Measurements from ENCODE around the gene RHBDL2.

Gene RHBDL2

DNA sequence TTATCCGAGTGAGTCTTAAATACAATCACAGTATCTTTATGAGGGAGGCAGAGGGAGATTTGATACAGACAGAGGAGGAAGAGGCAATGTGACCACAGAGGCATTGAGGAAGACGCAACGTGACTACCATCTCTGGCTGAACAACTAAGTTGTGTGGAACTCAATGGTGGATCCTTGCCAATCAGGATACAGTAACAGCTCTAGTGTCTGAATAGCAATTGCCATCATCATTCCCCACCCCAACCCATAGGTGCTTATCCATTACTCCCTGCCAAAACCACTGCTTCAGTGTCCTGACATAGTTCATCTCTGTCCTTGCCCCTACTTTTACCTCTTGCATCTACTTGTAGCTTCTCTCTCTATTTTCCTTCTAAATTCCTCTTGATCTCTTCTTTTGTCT lies 20.5 kb upstream of the RHBDL2 start:
- no peak for DNase-seq
- H3K4ac ChIP-seq (ENCODE audit: low read depth in 1 of 2, low read length in 2 of 2), result no peak overlapping the region
- no peak overlapping the region for H4K91ac ChIP-seq (ENCODE audit: low read length)
- H3K79me1 ChIP-seq (replicated peaks; ENCODE audit: low read length, poor library complexity, severe bottlenecking), result no peaks in the 10 kb centered on the region
- WGBS, result 89% methylated on average over 3 of the region's 3 CpGs
- no peak overlapping the region for H2BK5ac ChIP-seq (ENCODE audit: low read depth, low read length, poor library complexity, severe bottlenecking)
- H3K4me2 ChIP-seq (ENCODE audit: low read length, poor library complexity, severe bottlenecking), result no peak overlapping the region
- H3K27ac ChIP-seq (ENCODE audit: low read length, poor library complexity, severe bottlenecking), result no peak overlapping the region
- H3K9me3 ChIP-seq (ENCODE audit: control insufficient read depth, low read length), result no peaks in the 10 kb centered on the region
- H3K18ac ChIP-seq (ENCODE audit: low read depth in 1 of 2, low read length in 2 of 2), result peak overlapping the region in 1 of 2 experiments; percentile 15
- no peak overlapping the region for H2AFZ ChIP-seq (ENCODE audit: low read depth, low read length)
- no peak overlapping the region for H2AK5ac ChIP-seq (ENCODE audit: low read length, severe bottlenecking)
- no peak overlapping the region for H3K14ac ChIP-seq (ENCODE audit: low read length in 2 of 2)
- no peak overlapping the region for H4K8ac ChIP-seq (ENCODE audit: low read length)
- no peak overlapping the region for H2BK12ac ChIP-seq (ENCODE audit: low read length in 2 of 2)
- no peak overlapping the region for H2BK120ac ChIP-seq (ENCODE audit: low read depth, low read length)
- H3K36me3 ChIP-seq (ENCODE audit: control insufficient read depth in 1 of 2, insufficient read depth in 2 of 2, low read depth in 1 of 2, low read length in 2 of 2), result no peaks in the 10 kb centered on the region
- H3K9ac ChIP-seq (ENCODE audit: low read length), result peak overlapping the region; percentile 52
- H3K4me3 ChIP-seq (ENCODE audit: insufficient read depth in 1 of 2, low read depth in 1 of 2, low read length in 2 of 2), result no peak overlapping the region
- peaks cover 2% of the 10 kb centered on the region for H3K4me1 ChIP-seq (ENCODE audit: control insufficient read depth, insufficient read depth, low read depth, low read length)
- H3K23ac ChIP-seq (ENCODE audit: low read length in 2 of 2), result no peak overlapping the region
- H2BK15ac ChIP-seq (ENCODE audit: low read depth, poor library complexity, severe bottlenecking), result no peak overlapping the region
- no peaks in the 10 kb centered on the region for H3K27me3 ChIP-seq (ENCODE audit: control insufficient read depth in 1 of 2, insufficient read depth in 1 of 2, low read length in 2 of 2)

DNA sequence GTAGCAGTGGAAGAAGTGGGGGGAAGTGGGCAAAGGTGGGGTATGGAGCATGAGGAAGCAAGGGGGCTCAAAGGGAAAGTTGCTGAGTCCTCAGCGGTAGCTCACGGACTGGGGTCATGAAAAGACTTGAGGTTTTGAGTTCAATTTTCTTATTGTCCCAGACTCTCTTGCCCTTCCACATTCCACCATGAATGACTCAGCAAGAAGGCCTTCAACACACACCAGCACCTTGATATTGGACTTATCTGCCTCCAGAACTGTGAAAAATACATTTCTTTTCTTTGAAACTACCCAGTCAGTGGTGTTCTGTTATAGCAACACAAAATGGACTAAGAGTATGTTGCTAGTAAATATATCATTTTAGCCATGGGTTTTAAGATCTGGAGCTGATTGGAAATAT lies 17.3 kb upstream of the RHBDL2 start:
- Histone ChIP-seq H3K4me2 (ENCODE audit: low read length, poor library complexity, severe bottlenecking) (no peak overlapping the region), H3K36me3 (ENCODE audit: control insufficient read depth in 1 of 2, insufficient read depth in 2 of 2, low read depth in 1 of 2, low read length in 2 of 2) (no peaks in the 10 kb centered on the region), H4K91ac (ENCODE audit: low read length) (no peak overlapping the region), H3K4me3 (ENCODE audit: insufficient read depth in 1 of 2, low read depth in 1 of 2, low read length in 2 of 2) (no peak overlapping the region), H3K4me1 (ENCODE audit: control insufficient read depth, insufficient read depth, low read depth, low read length) (peaks cover 2% of the 10 kb centered on the region), H4K8ac (ENCODE audit: low read length) (no peak overlapping the region), H3K18ac (ENCODE audit: low read depth in 1 of 2, low read length in 2 of 2) (no peak overlapping the region), H3K79me1 (replicated peaks; ENCODE audit: low read length, poor library complexity, severe bottlenecking) (no peaks in the 10 kb centered on the region), H3K27ac (ENCODE audit: low read length, poor library complexity, severe bottlenecking) (no peak overlapping the region), H3K27me3 (ENCODE audit: control insufficient read depth in 1 of 2, insufficient read depth in 1 of 2, low read length in 2 of 2) (no peaks in the 10 kb centered on the region), H3K4ac (ENCODE audit: low read depth in 1 of 2, low read length in 2 of 2) (no peak overlapping the region), H3K9me3 (ENCODE audit: control insufficient read depth, low read length) (no peaks in the 10 kb centered on the region), H2AK5ac (ENCODE audit: low read length, severe bottlenecking) (no peak overlapping the region), H2BK15ac (ENCODE audit: low read depth, poor library complexity, severe bottlenecking) (no peak overlapping the region), H2BK120ac (ENCODE audit: low read depth, low read length) (no peak overlapping the region), H3K23ac (ENCODE audit: low read length in 2 of 2) (no peak overlapping the region), H3K14ac (ENCODE audit: low read length in 2 of 2) (no peak overlapping the region), H2AFZ (ENCODE audit: low read depth, low read length) (no peak overlapping the region), H2BK12ac (ENCODE audit: low read length in 2 of 2) (no peak overlapping the region), H3K9ac (ENCODE audit: low read length) (no peak overlapping the region), H2BK5ac (ENCODE audit: low read depth, low read length, poor library complexity, severe bottlenecking) (no peak overlapping the region)
- WGBS, result no CpG with 5 or more reads among the region's 2 CpGs
- DNase-seq, result peak; percentile 20

DNA sequence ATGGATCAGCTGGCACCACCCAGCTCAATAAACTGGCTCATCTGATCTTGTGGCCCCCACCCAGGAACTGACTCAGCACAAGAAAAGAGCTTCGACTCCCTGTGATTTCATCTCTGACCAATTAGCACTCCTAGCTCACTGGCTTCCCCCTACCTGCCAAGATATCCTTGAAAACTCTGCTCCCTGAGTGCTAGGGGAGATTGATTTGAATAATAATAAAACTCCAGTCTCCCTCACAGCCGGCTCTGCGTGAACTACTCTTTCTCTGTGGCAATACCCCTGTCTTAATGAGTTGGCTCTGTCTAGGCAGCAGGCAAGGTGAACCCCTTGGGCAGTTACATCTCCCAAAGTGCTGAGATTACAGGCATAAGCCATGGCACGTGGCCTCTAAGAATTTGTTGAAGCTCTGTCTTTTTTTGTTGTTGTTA lies 11.8 kb upstream of the RHBDL2 start:
- H2BK5ac ChIP-seq (ENCODE audit: low read depth, low read length, poor library complexity, severe bottlenecking), result no peak overlapping the region
- no peak overlapping the region for H3K4ac ChIP-seq (ENCODE audit: low read depth in 1 of 2, low read length in 2 of 2)
- no peak overlapping the region for H3K18ac ChIP-seq (ENCODE audit: low read depth in 1 of 2, low read length in 2 of 2)
- H3K9ac ChIP-seq (ENCODE audit: low read length), result no peak overlapping the region
- 47% methylated on average over 3 of the region's 4 CpGs for WGBS
- H2AFZ ChIP-seq (ENCODE audit: low read depth, low read length), result no peak overlapping the region
- H2BK12ac ChIP-seq (ENCODE audit: low read length in 2 of 2), result no peak overlapping the region
- H3K79me1 ChIP-seq (replicated peaks; ENCODE audit: low read length, poor library complexity, severe bottlenecking), result no peaks in the 10 kb centered on the region
- H3K4me1 ChIP-seq (ENCODE audit: control insufficient read depth, insufficient read depth, low read depth, low read length), result no peaks in the 10 kb centered on the region
- H3K27ac ChIP-seq (ENCODE audit: low read length, poor library complexity, severe bottlenecking), result no peak overlapping the region
- H3K36me3 ChIP-seq (ENCODE audit: control insufficient read depth in 1 of 2, insufficient read depth in 2 of 2, low read depth in 1 of 2, low read length in 2 of 2), result no peaks in the 10 kb centered on the region
- no peak overlapping the region for H2BK120ac ChIP-seq (ENCODE audit: low read depth, low read length)
- no peak overlapping the region for H4K91ac ChIP-seq (ENCODE audit: low read length)
- no peaks in the 10 kb centered on the region for H3K9me3 ChIP-seq (ENCODE audit: control insufficient read depth, low read length)
- no peak overlapping the region for H3K4me2 ChIP-seq (ENCODE audit: low read length, poor library complexity, severe bottlenecking)
- no peak for DNase-seq
- no peak overlapping the region for H2AK5ac ChIP-seq (ENCODE audit: low read length, severe bottlenecking)
- H2BK15ac ChIP-seq (ENCODE audit: low read depth, poor library complexity, severe bottlenecking), result no peak overlapping the region
- no peaks in the 10 kb centered on the region for H3K27me3 ChIP-seq (ENCODE audit: control insufficient read depth in 1 of 2, insufficient read depth in 1 of 2, low read length in 2 of 2)
- no peak overlapping the region for H3K23ac ChIP-seq (ENCODE audit: low read length in 2 of 2)
- H4K8ac ChIP-seq (ENCODE audit: low read length), result no peak overlapping the region
- H3K14ac ChIP-seq (ENCODE audit: low read length in 2 of 2), result no peak overlapping the region
- no peak overlapping the region for H3K4me3 ChIP-seq (ENCODE audit: insufficient read depth in 1 of 2, low read depth in 1 of 2, low read length in 2 of 2)

DNA sequence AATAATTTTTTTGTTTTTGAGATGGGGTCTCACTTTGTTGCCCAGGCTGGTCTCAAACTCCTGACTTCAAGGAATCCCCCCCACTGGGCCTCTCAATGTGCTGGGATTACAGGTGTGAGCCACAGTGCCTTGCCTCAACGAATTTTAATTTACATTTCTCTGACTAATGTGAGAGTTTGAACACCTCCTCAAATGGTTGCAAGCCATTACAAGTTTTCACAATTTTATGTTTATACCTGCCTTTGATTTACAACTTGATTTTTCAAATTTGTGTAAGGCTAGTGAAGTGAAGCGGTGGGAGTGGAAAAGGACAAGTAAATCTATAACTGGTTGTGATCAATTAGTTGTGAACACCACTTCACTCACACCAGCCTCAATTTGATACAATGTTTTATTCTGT lies 8.9 kb upstream of the RHBDL2 start:
- H3K9ac ChIP-seq (ENCODE audit: low read length), result no peak overlapping the region
- no peak overlapping the region for H4K8ac ChIP-seq (ENCODE audit: low read length)
- no peak for DNase-seq
- H3K9me3 ChIP-seq (ENCODE audit: control insufficient read depth, low read length), result no peaks in the 10 kb centered on the region
- H2BK5ac ChIP-seq (ENCODE audit: low read depth, low read length, poor library complexity, severe bottlenecking), result no peak overlapping the region
- H3K23ac ChIP-seq (ENCODE audit: low read length in 2 of 2), result no peak overlapping the region
- H3K18ac ChIP-seq (ENCODE audit: low read depth in 1 of 2, low read length in 2 of 2), result no peak overlapping the region
- H2BK15ac ChIP-seq (ENCODE audit: low read depth, poor library complexity, severe bottlenecking), result no peak overlapping the region
- H3K14ac ChIP-seq (ENCODE audit: low read length in 2 of 2), result no peak overlapping the region
- no peak overlapping the region for H2BK120ac ChIP-seq (ENCODE audit: low read depth, low read length)
- H2AK5ac ChIP-seq (ENCODE audit: low read length, severe bottlenecking), result no peak overlapping the region
- H3K4me1 ChIP-seq (ENCODE audit: control insufficient read depth, insufficient read depth, low read depth, low read length), result no peaks in the 10 kb centered on the region
- H3K36me3 ChIP-seq (ENCODE audit: control insufficient read depth in 1 of 2, insufficient read depth in 2 of 2, low read depth in 1 of 2, low read length in 2 of 2), result no peaks in the 10 kb centered on the region
- no peak overlapping the region for H2BK12ac ChIP-seq (ENCODE audit: low read length in 2 of 2)
- WGBS, result 55% methylated on average over 2 of the region's 2 CpGs
- no peak overlapping the region for H3K4me3 ChIP-seq (ENCODE audit: insufficient read depth in 1 of 2, low read depth in 1 of 2, low read length in 2 of 2)
- no peak overlapping the region for H3K4ac ChIP-seq (ENCODE audit: low read depth in 1 of 2, low read length in 2 of 2)
- H2AFZ ChIP-seq (ENCODE audit: low read depth, low read length), result no peak overlapping the region
- no peaks in the 10 kb centered on the region for H3K79me1 ChIP-seq (replicated peaks; ENCODE audit: low read length, poor library complexity, severe bottlenecking)
- H3K4me2 ChIP-seq (ENCODE audit: low read length, poor library complexity, severe bottlenecking), result no peak overlapping the region
- H3K27me3 ChIP-seq (ENCODE audit: control insufficient read depth in 1 of 2, insufficient read depth in 1 of 2, low read length in 2 of 2), result no peaks in the 10 kb centered on the region
- H3K27ac ChIP-seq (ENCODE audit: low read length, poor library complexity, severe bottlenecking), result no peak overlapping the region
- no peak overlapping the region for H4K91ac ChIP-seq (ENCODE audit: low read length)

All from mesenchymal stem cell (in vitro differentiated cells and primary cell).